GM11168 (cell line): Measurements from ENCODE around the gene DOLPP1.
"Not testable (repeated sequence)": the region's sequence is repeated elsewhere in the genome, so short reads cannot be mapped to it uniquely, and the experiment has no call there.

Experiments used
- in situ Hi-C: fragments of 300-500 bp; cut with MboI; formaldehyde crosslinking; loops from one replicate; pipeline ENCODE4 v1.12.0; 2022; ENCODE audit warnings: low sequenced_read_pairs; ENCODE audit not compliant: unreplicated experiment

The DOLPP1 gene, protein sequence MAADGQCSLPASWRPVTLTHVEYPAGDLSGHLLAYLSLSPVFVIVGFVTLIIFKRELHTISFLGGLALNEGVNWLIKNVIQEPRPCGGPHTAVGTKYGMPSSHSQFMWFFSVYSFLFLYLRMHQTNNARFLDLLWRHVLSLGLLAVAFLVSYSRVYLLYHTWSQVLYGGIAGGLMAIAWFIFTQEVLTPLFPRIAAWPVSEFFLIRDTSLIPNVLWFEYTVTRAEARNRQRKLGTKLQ

DNA sequence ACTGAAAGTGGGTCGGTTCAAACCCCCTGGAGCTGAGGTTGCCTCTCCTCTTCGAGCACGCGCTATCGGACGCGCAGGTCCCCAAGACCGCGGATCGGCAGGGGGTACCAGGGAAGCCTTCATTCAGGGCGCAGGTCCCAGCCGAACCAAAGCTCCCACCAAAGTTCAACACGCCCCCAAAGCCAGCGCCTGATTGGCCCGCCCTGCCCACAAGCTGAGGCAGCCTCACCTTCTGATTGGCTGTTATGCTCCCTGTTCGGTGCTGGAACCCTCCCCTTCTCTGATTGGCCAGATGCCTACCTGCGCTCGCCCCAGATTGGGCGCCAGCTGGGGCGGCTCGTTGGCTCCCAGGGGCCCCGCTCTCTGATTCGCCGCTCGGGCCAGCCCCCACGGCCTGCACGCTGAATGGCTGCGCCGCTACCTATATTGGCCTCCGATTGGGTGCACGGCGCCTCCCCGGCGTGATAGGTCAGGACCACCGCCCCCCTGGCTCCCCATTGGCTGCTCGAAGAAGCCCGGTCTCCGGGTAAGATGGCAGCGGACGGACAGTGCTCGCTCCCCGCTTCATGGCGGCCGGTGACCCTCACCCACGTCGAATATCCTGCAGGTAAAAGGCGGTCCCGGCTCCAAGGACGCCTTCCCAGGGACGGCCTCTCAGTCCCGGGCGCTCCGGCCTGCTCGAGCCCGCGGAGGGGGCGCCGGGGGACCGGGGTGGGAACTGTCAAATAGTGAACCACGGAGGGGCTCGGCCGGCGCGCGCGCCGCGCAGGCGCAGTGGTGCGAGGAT is at the start of gene DOLPP1:
Gene DOLPP1 (plus strand): TSS at position 511 of the 787 bp plus-strand sequence. CDS start 21 bp downstream, at position 532.
- in situ Hi-C loops, result no loop called here

DNA sequence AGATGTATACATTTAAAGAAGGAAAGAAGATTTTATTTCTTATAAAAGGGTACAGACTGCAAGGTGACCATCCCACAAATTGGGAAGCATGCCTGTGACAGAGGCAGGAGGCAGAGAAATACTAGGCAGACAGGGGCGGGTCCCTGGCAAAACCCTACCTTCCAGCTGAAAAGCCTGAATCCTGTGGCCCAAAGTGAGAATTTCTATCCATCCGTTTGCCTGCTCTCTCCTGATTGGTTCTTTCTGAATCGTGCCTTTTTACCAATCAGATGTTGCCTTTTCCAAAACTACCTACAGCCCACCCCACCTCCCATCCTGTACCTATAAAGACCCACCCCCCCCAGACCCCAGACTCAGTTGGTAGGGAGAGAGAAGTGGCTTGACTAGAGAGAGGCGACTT is 49.4 kb upstream of the DOLPP1 start:
- in situ Hi-C loops, result no loop called here

DNA sequence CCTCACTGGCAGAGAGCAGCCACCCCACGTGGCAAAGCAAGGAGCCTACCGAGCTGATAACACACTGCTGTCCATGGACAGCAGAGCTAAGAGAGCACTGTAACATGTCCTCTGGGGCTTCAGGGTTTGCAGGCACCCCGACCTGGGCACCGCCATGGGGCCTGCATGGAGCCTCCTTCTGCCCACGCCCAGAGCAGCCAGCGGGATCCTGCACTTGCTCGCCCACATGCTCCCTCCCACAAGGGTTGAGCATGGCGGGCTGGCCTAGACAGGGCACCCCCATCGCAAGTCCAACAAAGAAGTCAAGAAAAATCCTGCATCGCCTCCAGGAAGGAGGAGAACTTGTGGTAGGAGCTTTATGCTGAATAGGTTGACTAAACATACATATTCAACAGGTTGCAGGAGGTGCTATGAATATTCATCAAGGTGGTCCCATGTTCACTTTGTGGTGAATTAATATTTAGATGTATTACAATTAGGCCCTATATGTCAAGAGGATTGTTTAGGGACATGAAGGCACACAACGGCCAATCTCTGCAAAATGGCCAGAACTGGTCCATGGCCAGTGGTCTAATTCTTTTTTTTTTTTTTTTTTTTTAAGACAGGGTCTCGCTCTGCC is 48.3 kb upstream of the DOLPP1 start:
- in situ Hi-C loops, result no loop called here

DNA sequence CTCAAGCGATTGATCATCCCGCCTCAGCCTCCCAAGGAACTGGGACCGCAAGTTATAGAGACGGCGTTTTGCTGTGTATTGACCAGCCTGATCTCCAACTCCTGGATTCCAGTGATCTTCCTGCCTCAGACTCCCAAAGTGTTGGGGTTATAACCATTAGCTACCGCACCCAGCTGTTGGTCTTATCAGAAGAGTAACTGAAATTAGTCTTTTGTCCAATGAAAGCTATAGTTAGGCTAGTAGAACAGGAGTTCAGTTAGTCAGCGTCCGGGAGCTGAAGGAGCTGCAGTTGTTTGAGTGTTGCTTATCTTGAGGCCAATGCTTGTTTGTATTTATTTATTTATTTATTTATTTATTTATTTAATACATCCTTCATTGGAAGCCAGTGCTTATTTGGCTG is 47.7 kb upstream of the DOLPP1 start:
- in situ Hi-C loops, result no loop called here

DNA sequence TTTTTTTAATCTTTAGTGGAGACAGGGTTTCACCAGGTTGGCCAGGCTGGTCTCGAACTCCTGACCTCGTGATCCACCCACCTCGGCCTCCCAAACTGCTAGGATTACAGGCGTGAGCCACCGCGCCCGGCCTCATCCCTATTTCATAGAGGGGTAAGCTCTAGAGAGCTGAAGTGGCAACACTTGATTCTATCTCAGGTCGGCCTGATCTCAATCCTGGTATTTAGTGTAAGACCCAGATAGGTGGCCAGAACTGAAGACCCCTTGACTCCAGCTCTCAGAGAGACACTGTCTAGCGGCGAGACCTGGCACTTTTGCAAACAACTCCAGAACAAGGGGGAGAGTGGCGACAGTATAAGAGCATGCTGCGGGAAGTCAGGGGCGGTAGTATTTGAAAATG is 45.1 kb upstream of the DOLPP1 start:
- in situ Hi-C loops, result not testable (repeated sequence)

DNA sequence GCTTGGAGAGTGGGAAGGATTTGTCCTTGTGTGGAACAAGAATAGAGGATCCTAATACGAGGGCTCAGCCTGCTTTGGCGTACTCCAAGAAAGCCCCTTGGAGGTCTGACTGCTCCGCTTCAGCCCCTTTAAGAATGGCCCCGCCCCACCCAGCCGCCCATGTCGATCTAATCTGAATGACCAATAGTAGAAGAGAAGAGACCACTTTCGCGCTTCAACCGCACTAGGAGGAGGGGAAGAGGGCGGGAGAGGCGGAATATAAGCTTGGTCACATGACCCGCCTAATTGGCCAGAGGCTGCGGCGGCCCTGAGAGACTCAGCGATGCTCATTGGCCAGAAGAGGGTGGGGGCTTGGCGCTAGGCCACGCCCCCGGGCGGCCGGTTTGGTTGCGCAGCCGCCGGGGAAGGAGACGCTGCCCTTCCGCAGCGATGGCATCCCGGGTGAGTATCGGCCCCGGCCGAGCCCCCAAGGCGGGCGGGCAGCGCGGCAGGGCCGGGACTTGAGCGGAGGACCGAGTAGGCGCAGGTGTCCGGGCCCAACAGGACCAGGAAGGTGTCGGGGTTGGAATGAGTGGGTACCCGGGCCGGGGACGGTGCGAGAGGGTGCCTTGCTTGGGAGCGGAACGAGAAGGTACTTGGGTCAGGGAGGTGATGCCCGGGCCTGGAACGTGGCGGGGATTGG is 44.5 kb upstream of the DOLPP1 start, which contains the start of gene MIGA2:
Gene MIGA2 (plus strand): TSS at position 386 of the 682 bp plus-strand sequence. CDS start 3,969 bp downstream, outside the sequence.
- in situ Hi-C loops, result no loop called here

DNA sequence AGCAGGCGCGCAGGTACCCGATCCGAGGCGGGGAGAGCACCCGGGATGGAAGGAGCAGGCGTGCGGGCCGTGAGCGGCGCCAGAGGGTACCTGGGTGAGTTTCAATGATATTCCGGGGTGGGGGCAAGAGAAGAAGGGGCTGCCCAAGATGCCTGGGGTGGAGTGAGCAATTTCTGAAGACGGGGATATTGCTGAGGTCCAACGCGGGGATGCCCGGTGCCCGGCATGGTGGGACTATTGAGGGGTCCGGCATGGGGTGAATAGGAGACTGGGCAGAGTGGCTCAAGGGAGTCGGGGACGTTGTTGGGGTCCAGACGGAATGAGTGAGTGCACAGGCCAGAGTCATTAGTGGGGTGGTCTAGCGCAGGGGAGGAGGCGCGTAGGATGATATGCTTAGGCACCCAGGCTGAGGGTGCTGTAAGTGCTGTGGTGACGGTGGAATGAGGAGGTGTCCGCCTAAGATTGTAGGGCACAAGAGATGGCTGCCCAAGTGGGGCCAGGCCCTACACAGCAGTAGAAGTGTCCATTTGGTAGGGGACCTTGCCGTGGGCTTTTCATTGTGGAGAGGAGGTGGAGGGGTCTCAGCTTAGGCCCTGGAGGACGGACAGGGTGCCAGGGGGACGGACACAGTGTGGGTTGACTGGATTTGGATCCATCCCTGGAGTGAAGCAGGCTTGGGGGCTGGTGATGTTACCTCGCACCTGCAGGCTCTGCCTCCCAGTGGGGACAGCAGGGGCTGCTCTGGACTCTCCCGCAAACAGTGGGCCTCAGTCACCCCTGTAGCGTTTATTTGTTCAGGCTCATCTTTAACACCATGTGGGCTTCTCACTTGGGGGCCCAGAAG is 43.8 kb upstream of the DOLPP1 start:
- in situ Hi-C loops, result no loop called here

DNA sequence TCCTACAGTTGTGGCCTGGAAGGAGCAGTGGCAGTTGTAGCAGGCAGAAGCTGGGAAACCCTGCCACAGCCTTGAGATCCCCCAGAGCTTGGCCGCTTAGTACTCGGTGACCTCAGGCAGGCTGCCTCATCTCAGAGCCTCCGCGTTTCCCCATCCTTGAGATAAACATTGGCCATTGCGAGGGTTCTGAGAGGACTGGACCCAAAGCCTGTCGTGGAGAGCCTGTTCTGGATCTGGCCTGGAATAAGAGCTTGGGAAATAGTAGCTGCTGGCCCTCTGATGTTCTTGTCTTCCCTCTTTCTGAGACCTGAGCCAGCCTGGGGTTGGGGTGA is 43.2 kb upstream of the DOLPP1 start:
- in situ Hi-C loops, result no loop called here

DNA sequence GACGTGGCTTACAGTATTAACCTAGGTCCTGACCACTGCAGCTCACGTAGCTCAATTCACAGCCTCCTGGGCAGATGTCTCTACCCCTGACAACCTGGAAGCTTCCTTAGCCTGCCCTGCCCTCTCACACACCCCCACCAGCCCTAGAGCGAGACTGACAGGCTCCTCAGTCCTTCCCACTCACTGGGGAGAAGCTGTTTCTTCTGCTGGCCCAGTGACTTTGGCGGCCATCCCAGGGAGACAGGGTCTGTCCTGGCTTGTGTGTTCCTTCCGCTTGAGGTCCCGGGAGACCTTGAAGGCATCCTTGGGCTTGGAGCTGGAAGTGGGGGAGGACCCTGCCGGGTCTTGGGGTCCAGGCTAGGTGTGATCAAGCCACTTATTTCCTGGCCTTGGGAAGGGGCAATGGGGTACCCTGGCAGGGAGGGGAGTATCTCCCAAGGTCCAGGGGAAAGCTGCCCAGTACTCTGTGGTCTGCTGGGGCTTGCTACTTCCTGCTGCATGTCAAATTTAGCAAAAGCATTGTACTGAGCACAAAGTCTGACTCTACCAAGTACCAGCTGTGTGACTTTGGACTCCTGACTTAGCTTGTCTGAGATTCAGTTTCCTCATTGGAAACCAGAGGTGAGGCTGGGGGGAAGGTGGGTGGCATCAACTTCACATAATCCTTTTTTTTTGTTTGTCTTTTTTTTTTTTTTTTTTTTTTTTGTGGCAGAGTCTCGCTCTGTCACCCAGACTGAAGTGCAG is 42.6 kb upstream of the DOLPP1 start:
- in situ Hi-C loops, result no loop called here

DNA sequence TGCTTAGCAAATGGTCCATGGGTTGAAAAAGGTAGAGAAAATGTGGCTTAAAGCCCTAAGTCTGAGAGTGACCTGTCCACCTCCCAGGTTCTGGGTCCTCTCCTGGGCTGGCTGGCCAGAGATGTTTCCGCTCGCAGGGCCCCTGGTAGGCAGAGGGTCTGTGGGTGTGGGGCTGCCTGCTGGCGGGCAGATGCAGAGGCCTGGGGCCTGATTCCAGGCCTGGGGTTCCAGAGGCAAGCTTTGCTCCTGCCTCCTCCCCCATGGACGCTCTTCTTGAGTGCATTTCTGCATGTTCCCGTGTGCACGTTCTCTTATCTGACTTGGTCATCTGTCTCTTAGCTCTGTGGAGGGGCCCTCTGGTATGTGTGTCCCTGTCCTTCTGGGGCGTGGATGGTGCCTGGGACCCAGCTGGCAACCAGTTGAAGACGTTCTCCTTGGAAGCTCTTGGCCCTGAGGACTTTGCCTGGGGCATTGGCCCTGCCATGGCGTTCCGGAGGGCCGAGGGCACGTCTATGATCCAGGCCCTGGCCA is 40.7 kb upstream of the DOLPP1 start:
- in situ Hi-C loops, result no loop called here

DNA sequence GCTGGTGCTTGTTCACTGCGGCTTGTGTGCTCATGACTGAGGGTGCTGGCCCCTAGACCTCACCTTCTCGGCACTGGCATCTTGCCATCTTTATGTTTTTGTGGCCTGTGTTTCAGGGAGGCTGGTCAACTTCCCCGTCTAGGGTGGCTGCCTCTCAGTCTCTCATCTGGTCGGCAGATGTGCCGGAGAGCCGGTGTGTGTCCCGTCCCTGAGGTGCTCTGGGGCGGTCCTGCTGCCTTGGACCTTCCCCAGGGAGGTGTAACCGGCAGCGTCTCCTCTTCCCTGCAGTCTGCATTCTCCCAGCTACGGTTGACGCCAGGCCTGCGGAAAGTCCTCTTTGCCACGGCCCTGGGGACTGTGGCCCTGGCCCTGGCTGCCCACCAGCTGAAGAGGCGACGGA is 38.9 kb upstream of the DOLPP1 start:
- in situ Hi-C loops, result no loop called here

DNA sequence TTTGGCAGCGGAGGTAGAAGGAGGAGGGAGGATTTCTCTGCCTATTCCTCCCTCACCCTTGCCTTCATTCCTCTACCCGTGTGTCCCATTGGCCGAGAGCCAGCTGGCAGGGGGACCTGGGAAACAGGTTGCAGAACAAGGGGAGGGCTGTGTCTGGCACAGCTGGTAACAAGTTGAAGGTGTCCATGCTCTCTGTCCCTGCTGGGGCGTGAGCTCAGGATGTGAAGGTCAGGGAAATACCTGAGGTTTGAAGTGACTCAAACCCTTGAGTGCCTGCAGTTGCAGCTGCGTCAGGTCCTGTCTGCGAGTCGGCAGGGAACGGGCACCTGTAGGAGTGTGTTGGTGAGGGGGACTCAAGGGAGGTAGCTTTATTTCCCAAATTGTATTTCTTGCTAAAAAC is 28.3 kb upstream of the DOLPP1 start:
- in situ Hi-C loops, result no loop called here

DNA sequence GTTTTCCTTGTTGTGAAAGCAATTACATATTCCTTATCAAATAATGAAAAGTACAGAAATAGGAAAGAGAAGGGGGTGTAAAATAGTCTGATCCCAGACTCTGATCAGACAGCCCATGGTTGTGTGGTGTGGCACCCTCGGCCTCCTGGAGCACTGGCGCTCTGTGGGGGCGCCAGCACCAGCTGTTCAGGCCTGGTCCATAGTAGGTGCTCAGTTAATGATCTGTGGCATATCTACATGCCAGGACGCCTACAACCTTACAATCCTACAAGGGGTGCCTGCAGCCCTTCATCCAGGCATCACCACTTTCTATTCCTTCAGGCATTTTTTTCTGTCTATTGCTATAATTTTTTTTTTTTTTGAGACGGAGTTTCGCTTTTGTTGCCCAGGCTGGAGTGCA is 27.9 kb upstream of the DOLPP1 start:
- in situ Hi-C loops, result no loop called here

DNA sequence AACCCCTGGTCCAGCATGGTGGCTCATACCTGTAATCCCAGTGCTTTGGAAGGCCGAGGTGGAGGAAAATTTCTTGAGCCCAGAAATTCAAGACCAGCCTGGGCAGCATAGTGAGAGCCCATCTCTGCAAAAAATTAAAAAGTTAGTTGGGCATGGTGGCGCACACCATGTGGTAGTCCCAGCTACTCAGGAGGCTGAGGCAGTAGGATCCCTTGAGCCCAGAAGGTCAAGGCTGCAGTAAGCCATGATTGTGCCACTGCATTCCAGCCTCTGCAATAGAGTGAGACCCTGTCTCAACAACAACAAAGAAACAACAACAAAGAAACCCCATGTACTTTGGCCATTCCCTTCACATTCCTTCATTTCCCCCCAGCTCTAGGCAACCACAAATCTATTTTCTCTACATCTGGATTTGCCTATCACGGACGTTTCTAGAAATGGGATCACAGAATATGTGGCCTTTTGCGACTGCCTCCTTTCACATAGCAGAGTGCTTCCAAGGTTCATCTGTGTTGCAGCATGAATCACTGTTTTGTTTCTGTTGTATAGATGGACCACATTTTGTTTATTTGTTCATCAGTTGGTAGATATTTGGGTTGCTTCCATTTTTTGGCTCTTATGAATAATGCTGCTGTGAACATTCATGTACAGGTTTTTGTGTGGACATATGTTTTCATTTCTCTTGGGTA is 26.6 kb upstream of the DOLPP1 start:
- in situ Hi-C loops, result no loop called here

DNA sequence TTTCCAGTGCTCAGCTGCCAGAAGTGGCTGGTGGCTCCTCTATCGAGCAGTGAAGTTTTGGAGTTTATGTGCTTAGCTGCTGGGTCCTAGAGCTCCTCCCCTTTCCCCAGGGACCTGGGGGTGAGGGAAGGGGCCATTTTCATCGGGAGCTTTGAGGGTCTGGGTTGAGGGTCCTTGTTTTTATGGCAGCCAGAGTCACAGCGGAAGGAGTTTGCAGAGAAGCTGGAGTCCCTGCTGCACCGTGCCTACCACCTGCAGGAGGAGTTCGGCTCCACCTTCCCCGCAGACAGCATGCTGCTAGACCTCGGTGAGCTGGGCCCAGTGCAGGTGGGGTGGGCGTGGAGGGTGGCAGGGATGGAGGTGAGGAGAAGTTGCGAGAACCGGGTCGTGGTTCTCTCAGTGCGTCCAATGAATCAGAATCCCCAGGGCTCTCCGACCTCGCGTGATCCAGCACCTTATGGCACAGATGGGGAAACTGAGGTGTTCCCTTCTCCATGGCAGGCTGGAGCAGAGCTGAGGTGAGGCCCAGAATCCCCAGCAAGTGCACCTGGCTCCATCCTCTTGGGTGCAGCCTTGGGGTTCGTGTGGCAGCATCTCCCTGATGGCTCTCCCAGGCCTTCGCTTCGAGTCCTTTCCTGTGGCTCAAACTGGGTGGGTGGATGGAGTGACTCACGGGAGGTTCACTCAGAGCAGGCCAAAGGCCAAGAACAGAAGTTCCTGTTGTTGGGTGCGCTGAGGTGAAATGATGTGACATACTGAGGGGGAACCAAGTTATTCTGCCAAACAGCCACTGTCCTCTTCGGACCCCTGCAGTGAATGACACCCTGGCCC is 21.7 kb upstream of the DOLPP1 start:
- in situ Hi-C loops, result no loop called here

DNA sequence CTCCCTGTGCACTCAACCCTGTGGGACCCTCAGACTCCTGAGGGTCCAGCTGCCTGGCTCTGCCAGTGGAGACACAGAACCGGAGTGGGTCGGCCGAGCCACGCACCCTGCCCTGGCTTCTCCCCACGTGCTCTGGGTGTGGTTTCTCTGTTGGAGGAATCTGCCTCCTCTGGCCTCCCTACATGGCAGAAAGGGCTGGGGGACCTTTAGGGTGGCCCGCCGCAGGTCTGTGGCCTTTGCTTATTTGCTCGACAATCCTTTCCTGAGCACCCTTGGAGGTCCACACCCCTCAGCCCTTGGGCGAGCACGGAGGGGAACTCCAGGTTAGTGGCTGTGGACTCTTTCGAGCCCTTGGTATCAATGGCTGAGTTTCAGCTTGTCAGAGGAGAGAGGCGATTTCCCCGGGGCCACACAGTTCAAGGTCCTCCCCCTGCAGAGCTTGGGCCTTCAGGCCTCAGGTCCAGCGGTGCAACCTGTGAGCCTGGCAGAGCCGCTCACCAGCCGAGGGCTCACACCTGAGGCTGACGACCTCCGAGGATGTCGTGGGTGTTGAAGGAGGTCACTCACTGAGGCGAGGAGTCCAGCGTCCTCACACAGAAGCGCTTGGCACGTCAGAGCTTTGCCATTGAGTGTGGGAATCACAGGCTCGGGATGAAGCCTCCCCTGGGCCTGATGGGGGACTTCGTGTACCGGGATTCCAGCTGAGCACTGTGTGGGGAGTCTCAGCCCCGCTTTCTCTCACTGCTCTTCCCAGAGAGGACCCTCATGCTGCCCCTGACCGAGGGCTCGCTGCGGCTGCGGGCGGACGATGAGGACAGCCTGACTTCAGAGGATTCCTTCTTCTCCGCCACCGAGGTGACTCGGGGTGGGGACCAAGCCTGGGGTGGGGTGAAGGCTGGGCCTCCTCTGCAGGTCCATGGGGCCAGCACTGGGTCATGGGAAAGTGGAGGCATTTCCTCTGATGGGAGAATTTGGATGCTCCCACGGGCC is 20.8 kb upstream of the DOLPP1 start:
- in situ Hi-C loops, result no loop called here

DNA sequence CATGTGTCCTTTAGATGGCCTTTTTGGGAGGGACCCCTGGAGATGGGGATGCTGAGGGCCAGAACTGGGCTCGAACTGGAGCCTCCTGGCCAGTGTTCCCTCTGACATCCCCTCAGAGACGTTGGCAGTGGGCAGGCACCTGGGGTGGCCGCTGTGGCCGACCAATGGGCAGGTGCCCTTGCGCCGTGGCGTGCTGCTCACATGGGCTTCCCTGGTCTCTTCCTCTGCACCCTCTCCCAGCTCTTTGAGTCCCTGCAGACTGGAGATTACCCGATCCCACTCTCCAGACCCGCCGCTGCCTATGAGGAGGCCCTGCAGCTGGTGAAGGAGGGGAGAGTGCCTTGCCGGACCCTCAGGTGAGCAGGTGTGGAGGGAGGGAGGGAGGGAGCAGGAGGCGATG is 19.9 kb upstream of the DOLPP1 start:
- in situ Hi-C loops, result no loop called here
